ENCODE data around the gene GRM4.
"Not testable (repeated sequence)": the region's sequence is repeated elsewhere in the genome, so short reads cannot be mapped to it uniquely, and the experiment has no call there.

Gene GRM4

GRCh38 chr6:34045771-34046170 lies 100.1 kb downstream of the GRM4 start:
- Mint-ChIP-seq H3K9me3 (no peaks in the 10 kb centered on the region), H3K27me3 (no peaks in the 10 kb centered on the region), H3K27ac (no peak overlapping the region), H3K4me1 (peaks cover 12% of the 10 kb centered on the region), H3K4me3 (no peak overlapping the region), H3K36me3 (no peaks in the 10 kb centered on the region)

- Mint-ChIP-seq H3K36me3 (no peaks in the 10 kb centered on the region), H3K27ac (no peak overlapping the region), H3K4me1 (peaks cover 12% of the 10 kb centered on the region), H3K27me3 (no peaks in the 10 kb centered on the region), H3K9me3 (no peaks in the 10 kb centered on the region), H3K4me3 (no peak overlapping the region)
Measured at GRCh38 chr6:34044945-34045595, 100.8 kb downstream of the GRM4 start.

- Mint-ChIP-seq H3K4me1 (peaks cover 12% of the 10 kb centered on the region), H3K9me3 (no peaks in the 10 kb centered on the region)
Measured at GRCh38 chr6:34043359-34043758, 102.5 kb downstream of the GRM4 start.

GRCh38 chr6:34041998-34042397 lies 103.9 kb downstream of the GRM4 start:
- H3K27me3 Mint-ChIP-seq, H3K4me3 Mint-ChIP-seq, H3K36me3 Mint-ChIP-seq, H3K9me3 Mint-ChIP-seq, H3K27ac Mint-ChIP-seq: not testable (repeated sequence)
- peaks cover 12% of the 10 kb centered on the region for H3K4me1 Mint-ChIP-seq

More at GRCh38 chr6:34043359-34043758, 102.5 kb downstream of the GRM4 start:
- Mint-ChIP-seq H3K27ac (no peak overlapping the region), H3K4me3 (no peak overlapping the region), H3K27me3 (no peaks in the 10 kb centered on the region), H3K36me3 (no peaks in the 10 kb centered on the region)

GRCh38 chr6:34041385-34041784 lies 104.5 kb downstream of the GRM4 start:
- Mint-ChIP-seq H3K27me3 (no peaks in the 10 kb centered on the region), H3K4me3 (no peak overlapping the region), H3K36me3 (no peaks in the 10 kb centered on the region), H3K4me1 (peaks cover 12% of the 10 kb centered on the region), H3K27ac (no peak overlapping the region), H3K9me3 (no peaks in the 10 kb centered on the region)

GRCh38 chr6:34039943-34040342 lies 105.9 kb downstream of the GRM4 start:
- no peak overlapping the region for H3K27ac Mint-ChIP-seq
- no peaks in the 10 kb centered on the region for H3K27me3 Mint-ChIP-seq
- H3K36me3 Mint-ChIP-seq: no peaks in the 10 kb centered on the region
- H3K4me3 Mint-ChIP-seq: no peak overlapping the region
- peaks cover 7% of the 10 kb centered on the region for H3K4me1 Mint-ChIP-seq
- no peaks in the 10 kb centered on the region for H3K9me3 Mint-ChIP-seq

GRCh38 chr6:34037151-34037550 lies 108.7 kb downstream of the GRM4 start:
- Mint-ChIP-seq H3K9me3 (no peaks in the 10 kb centered on the region), H3K27ac (no peak overlapping the region), H3K4me1 (no peaks in the 10 kb centered on the region), H3K4me3 (no peak overlapping the region), H3K27me3 (no peaks in the 10 kb centered on the region), H3K36me3 (no peaks in the 10 kb centered on the region)

GRCh38 chr6:34036357-34037069 lies 109.4 kb downstream of the GRM4 start:
- Mint-ChIP-seq H3K27me3 (no peaks in the 10 kb centered on the region), H3K36me3 (no peaks in the 10 kb centered on the region), H3K27ac (no peak overlapping the region), H3K9me3 (no peaks in the 10 kb centered on the region), H3K4me3 (no peak overlapping the region), H3K4me1 (no peaks in the 10 kb centered on the region)

GRCh38 chr6:34035704-34036356 lies 110.1 kb downstream of the GRM4 start:
- H3K9me3 Mint-ChIP-seq: no peaks in the 10 kb centered on the region
- H3K27me3 Mint-ChIP-seq: no peaks in the 10 kb centered on the region
- no peak overlapping the region for H3K27ac Mint-ChIP-seq
- no peak overlapping the region for H3K4me3 Mint-ChIP-seq
- H3K4me1 Mint-ChIP-seq: no peaks in the 10 kb centered on the region
- H3K36me3 Mint-ChIP-seq: no peaks in the 10 kb centered on the region

- Mint-ChIP-seq H3K36me3 (no peaks in the 10 kb centered on the region), H3K9me3 (no peaks in the 10 kb centered on the region), H3K4me1 (no peaks in the 10 kb centered on the region), H3K27ac (no peak overlapping the region), H3K4me3 (no peak overlapping the region), H3K27me3 (no peaks in the 10 kb centered on the region)
Measured at GRCh38 chr6:34035161-34035560, 110.7 kb downstream of the GRM4 start.

- H3K4me1 Mint-ChIP-seq: no peaks in the 10 kb centered on the region
- no peaks in the 10 kb centered on the region for H3K27me3 Mint-ChIP-seq
- H3K27ac Mint-ChIP-seq: no peak overlapping the region
- H3K4me3 Mint-ChIP-seq: no peak overlapping the region
- H3K36me3 Mint-ChIP-seq: no peaks in the 10 kb centered on the region
- H3K9me3 Mint-ChIP-seq: no peaks in the 10 kb centered on the region
Measured at GRCh38 chr6:34032856-34033255, 113.0 kb downstream of the GRM4 start.

GRCh38 chr6:34031625-34032383 lies 114.1 kb downstream of the GRM4 start:
- H3K4me3 Mint-ChIP-seq: no peak overlapping the region
- H3K27ac Mint-ChIP-seq: no peak overlapping the region
- no peaks in the 10 kb centered on the region for H3K36me3 Mint-ChIP-seq
- H3K27me3 Mint-ChIP-seq: no peaks in the 10 kb centered on the region
- no peaks in the 10 kb centered on the region for H3K4me1 Mint-ChIP-seq
- no peaks in the 10 kb centered on the region for H3K9me3 Mint-ChIP-seq

GRCh38 chr6:34030831-34031624 lies 114.9 kb downstream of the GRM4 start:
- Mint-ChIP-seq H3K27ac (no peak overlapping the region), H3K36me3 (no peaks in the 10 kb centered on the region), H3K4me1 (no peaks in the 10 kb centered on the region)

GRCh38 chr6:34029489-34030280 lies 116.2 kb downstream of the GRM4 start:
- Mint-ChIP-seq H3K4me3 (no peak overlapping the region), H3K36me3 (no peaks in the 10 kb centered on the region)

More at GRCh38 chr6:34030831-34031624, 114.9 kb downstream of the GRM4 start:
- Mint-ChIP-seq H3K9me3 (no peaks in the 10 kb centered on the region), H3K27me3 (no peaks in the 10 kb centered on the region), H3K4me3 (no peak overlapping the region)

More at GRCh38 chr6:34029489-34030280, 116.2 kb downstream of the GRM4 start:
- Mint-ChIP-seq H3K9me3 (no peaks in the 10 kb centered on the region), H3K4me1 (no peaks in the 10 kb centered on the region), H3K27ac (no peak overlapping the region), H3K27me3 (no peaks in the 10 kb centered on the region)
